RPMI7951 (cell line): ENCODE results near the gene CTSH. TPM values are rescaled to one million over a fixed set of nuclear protein-coding genes. Genes with fewer than 3 reads are reported as not detected.
"Not testable (repeated sequence)": the region's sequence is repeated elsewhere in the genome, so short reads cannot be mapped to it uniquely, and the experiment has no call there.

ENCODE experiments used
- DNase-seq: peaks from one replicate; pipeline ENCODE4 v3.0.0-alpha.2; 2012; ENCODE audit warnings: low read depth
- total RNA-seq: library from RNA; depleted of rRNA; stranded (reverse); fragments of >200 nt; shearing (Covaris generic); gene quantifications from 2 replicates; pipeline ENCODE4 v1.2.3, GENCODE V29; 2014

CTSH gene
- total RNA-seq, 1 experiment from 2014 or later: 57.9 TPM

DNA sequence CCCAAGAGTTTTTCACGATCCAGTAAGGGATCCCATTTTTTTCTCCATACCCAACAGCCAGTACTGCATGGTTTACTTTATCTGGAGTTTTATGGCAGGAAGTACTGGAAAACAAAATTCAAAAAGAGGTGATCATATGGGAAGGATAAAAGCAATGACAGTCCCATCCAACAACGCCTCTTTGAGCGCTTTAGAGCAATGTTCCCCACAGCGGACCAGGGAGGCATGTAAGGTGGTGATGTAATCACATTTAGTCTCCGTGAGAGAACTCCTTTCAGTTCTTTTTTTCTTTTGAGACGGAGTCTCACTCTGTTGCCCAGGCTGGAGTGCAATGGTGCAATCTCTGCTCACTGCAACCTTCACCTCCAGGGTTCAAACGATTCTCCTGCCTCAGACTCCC, 21.8 kb downstream of the CTSH start:
- DNase-seq: no peak

DNA sequence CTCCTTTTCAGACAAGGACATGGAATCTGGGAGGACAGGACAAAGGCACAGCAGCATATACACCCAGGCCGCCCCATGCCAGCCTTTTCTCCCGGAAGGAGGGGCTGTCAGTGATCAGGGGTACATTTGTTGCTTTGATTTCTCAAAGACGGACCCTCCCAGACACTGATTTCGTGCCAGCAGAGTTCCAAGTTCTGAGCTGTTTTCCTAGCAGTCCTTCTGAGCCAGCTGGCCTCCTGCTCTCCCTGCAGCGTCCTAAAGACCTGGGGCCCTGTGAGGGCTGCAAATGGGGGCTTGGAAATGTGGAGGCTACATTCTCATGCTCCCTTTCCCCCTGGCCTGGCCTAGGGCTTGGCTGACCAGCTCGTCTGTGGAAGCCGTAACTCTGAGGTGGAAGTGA, 22.3 kb downstream of the CTSH start:
- no peak for DNase-seq

- DNase-seq: no peak
These were observed 22.9 kb downstream of the CTSH start for GRCh38 chr15:78921940-78922339.

DNA sequence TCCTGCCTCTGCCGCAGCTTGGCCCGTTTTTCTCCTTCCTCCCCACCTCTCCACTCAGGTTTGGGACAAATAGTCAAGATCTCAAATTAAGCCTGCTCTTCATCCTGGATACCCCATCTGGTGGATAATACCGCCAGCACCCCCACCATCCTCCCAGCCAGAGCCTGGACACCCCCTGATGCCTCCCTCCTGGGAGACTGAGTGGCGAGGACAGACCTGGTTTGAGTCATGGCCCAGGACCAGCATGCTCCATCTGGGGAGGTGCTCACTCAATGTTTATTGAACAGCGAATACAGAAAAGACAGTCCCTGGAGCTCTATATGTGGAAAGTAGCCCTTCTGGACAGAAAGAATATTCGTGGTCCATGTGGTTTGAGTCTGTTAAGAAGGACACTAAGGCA, 23.3 kb downstream of the CTSH start:
- DNase-seq: no peak

- DNase-seq: no peak
These were observed 27.0 kb downstream of the CTSH start for GRCh38 chr15:78917888-78918287.

DNA sequence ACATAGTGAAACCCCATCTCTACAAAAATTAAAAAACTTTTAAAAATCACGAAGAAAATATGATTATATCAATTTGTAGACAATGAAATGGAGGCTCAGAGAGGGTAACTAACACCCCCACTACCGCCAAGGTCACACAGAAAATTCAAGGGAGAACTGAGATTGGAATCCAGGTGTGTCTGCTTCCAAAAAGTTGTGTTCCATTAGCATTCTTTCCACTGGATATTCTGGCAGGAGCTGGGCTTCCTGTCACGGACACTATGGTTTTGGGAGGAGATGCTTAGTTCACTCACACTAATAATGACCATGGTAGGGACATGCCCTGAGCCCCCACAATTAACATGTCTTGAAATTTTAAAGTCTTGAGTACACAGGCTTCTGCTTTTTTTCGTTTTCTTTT, 28.8 kb downstream of the CTSH start:
- DNase-seq: no peak

DNA sequence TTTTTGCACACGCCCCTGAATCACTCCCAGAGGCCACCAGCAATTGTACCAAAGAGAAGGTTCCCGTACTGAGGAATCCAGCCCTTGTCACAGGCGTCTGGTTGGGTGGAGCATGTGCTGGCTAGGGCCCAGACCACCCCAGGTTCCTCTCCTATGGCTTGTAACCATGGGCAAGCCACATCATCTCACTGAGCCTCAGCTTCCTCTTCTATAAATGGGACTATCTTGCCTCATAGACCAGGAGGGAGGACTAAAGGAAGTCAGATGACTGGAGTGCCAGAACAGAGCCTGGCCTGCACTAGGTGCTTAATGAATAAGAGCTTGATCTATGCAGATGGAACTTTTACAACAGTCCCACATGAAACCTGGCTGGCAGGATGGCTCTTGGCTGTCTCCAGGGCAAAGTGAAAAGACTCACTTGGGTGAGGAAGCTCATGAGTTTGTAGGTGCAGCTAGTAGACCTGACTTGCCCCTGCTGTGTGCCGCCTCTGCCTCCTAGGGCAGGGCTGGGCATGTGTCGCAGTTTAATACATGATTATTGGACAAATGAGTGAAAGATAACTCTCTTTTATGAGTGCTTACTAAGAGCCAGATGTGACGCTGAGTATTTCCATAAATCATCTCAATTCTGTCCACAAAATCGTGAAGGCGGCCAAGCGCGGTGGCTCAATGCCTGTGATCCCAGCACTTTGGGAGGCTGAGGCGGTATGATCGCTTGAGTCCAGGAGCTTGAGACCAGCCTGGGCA, 29.3 kb downstream of the CTSH start:
- DNase-seq: peak; percentile 29

DNA sequence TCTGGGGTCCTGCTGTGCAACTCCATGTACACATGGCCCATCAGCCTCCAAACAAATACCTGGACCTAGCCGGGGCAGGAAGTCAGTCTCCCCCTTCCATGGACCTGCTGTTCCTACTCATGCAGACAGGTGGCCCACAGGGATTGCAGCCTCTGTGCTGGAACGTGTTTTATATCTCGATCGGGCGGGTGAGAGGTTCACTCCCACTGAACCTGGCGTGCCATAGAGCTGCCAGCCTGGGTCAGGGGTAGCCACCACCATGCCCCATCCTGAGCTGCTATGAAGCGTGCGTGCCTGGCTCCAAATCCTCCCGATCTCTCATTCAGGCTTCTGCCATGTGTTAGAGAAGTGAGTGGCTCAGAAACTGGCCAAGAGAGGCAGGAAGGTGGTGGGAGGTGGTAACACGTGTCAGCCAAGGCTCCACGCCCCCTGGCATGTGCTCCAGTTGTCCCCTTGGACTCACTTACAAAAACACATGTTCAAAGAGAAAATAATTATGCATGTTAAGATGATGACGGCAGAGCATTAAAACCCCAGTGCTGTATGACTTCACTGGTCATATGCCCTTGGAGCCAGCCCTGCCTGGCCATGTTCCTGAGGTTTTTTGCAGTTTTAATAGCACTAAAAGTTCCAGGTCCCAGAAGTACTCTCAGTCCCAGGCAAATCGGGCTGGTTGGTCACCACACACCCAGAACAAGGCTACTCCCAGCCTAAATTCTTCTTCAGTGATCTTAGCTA, 30.6 kb downstream of the CTSH start:
- DNase-seq: no peak

- no peak for DNase-seq
These were observed 31.8 kb downstream of the CTSH start for GRCh38 chr15:78913012-78913411.

- no peak for DNase-seq
These were observed 32.5 kb downstream of the CTSH start for GRCh38 chr15:78912316-78912715.

- DNase-seq: no peak
These were observed 34.6 kb downstream of the CTSH start for GRCh38 chr15:78910271-78910670.

GRCh38 chr15:78909791-78910228, 35.0 kb downstream of the CTSH start:
- peak; percentile 51 for DNase-seq

GRCh38 chr15:78909160-78909695, 35.6 kb downstream of the CTSH start:
- no peak for DNase-seq

DNA sequence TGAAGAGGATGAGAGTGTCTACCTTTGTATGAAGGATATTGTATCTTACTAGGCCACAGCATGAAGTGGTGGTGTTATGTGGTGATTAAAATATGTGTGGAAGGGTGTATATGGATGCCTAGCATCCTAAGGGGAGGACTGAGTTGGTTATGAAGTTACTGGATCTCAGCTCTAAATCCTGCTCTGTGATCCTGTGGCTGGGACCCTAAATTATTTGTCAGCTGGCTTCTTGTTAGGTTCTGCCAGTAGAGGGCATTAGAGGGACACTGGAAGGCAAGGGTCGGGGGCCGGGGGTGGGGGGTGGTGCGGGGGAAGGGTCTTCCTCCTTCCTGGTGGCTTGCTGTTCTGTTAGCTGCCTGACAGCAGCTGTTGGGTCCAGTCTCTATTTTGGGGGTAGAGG, 37.3 kb downstream of the CTSH start:
- DNase-seq: no peak

- peak; percentile 77 for DNase-seq
These were observed 38.6 kb downstream of the CTSH start for GRCh38 chr15:78906316-78906620.

DNA sequence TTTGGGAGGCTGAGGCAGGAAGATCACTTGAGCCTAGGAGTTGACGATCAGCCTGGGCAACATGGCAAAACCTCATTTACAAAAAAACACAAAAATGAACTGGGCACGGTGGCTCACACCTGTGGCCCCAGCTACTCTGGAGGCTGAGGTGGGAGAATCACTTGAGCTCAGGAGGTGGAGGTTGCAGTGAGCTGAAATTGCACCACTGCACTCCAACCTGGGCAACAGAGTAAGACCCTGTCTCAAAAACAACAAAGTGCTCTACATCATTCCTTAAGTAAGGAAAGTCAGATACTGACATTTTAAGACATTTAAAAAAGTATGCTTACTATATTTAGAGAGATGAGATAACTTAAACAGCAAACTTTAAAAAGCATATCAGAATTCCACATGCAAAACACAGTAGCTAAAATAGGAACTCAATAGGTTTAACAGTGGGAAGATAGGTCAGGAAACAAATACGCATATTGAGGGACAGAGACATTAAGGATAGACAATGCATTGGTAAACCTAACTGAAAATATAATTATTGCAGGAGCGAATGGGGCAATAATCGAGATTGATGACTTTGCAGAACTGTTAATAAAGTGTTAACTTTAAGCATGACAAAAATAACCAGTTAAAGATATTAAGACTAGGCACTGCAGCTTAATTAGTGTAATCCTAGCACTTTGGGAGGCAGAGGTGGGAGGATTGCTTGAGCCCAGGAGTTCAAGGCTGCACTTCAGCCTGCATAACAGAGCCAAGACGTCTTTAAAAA, 40.1 kb downstream of the CTSH start:
- DNase-seq: no peak

DNA sequence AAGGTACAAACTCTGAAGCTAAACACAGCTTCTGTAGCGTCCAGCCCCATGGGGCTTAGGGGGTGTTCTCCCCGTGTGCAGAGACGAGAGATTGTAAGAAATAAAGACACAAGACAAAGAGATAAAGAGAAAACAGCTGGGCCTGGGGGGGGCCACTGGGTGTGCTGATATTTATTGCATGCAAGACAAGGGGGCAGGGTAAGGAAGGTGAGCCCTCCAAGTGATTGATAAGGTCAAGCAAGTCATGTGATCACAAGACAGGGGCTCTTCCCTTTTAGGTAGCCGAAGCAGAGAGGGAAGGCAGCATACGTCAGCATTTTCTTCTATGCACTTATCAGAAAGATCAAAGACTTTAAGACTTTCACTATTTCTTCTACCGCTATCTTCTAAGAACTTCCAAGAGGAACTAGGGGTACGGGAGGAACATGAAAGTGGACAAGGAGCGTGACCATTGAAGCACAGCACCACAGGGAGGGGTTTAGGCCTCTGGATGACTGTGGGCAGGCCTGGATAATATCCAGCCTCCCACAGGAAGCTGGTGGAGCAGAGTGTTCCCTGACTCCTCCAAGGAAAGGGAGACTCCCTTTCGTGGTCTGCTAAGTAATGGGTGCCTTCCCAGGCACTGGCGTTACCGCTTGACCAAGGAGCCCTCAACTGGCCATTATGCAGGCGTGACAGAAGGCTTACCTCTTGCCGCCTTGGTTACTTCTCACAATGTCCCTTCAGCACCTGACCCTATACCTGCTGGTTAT, 42.4 kb downstream of the CTSH start:
- peak; percentile 34 for DNase-seq

DNA sequence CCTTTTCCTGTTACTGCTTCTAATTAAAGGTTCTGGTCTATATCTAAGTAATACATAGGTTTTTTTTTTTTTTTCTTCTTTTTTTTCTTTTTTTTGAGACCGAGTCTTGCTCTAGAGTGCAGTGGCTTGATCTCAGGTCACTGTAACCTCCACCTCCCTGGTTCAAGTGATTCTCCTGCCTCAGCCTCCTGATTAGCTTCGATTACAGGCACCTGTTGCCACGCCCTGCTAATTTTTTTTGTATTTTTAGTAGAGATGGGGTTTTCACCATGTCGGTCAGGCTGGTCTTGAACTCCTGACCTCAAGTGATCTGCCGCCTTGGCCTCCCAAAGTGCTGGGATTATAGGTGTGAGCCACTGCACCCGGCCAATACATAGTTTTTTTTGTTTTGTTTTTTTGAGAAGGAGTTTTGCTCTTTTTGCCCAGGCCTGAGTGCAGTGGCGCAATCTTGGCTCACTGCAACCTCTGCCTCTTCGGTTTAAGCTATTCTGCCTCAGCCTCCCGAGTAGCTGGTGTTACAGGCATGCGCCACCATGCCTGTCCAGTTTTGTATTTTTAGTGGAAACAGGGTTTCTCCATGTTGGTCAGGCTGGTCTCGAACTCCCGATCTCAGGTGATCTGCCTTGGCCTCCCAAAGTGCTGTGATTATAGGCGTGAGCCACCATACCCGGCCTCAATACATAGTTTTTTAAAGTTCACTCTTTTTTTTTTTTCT, 43.9 kb downstream of the CTSH start:
- not testable (repeated sequence) for DNase-seq

DNA sequence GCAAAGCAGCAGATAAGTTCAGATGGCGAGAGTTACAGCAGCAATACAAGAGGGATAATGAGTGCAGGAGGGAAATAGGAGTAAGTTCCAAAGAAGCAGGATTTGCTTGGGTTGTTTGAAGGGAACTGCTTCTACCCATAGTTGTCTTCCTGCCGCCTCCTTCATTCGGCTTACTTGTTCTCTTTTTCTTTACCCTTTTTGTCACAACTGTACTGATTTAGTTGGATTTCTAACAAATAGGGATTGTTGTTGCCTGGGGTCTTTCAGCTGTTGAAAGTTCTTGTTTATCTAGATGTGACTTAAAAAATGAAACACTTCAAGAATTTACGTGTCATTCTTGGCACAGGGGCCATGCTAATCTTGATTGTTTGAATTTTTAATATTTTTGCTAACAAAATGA, 46.3 kb downstream of the CTSH start:
- no peak for DNase-seq

DNA sequence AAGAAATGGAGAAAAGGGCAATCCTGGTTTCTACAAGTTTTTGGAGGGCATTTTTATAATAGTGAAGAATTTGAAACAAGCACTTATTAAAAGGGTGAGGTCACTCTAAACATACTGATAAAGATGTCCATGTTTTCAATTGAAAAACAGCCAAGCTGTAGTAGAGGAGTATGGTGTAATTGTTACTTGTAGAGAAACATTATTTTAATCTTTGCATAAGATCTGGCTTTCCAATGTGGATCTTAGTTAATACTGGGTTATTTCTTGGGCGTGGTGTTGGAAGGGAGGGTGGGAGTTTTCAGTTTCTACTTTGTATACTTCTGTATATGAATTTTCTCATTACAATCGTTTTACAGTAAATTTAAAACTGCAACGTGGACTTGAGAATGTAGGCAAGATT, 49.4 kb downstream of the CTSH start:
- no peak for DNase-seq

- no peak for DNase-seq
These were observed 51.3 kb downstream of the CTSH start for GRCh38 chr15:78893538-78893937.
